Activated CD4-positive, alpha-beta T cell treated with anti-CD3 and anti-CD28 coated beads, Interleukin-2, amount 10 ng/mL, durations not matched to agents 24 days and 14 days (primary cell): ENCODE results near the gene LONP1. TPM values are rescaled to one million over a fixed set of nuclear protein-coding genes. Genes with fewer than 3 reads are reported as not detected.
"Not testable (repeated sequence)": the region's sequence is repeated elsewhere in the genome, so short reads cannot be mapped to it uniquely, and the experiment has no call there.

Experiments used
- DNase-seq: peaks from one replicate; pipeline ENCODE4 v3.0.0; 2022
- H3K27ac Mint-ChIP-seq: one replicate; pipeline ENCODE4 v1.8.0; 2022; ENCODE audit warnings: mild to moderate bottlenecking, mixed read lengths
- H3K27me3 Mint-ChIP-seq: one replicate; pipeline ENCODE4 v1.8.0; 2022; ENCODE audit warnings: mixed read lengths
- H3K36me3 Mint-ChIP-seq: one replicate; pipeline ENCODE4 v1.8.0; 2022; ENCODE audit warnings: low read depth, mild to moderate bottlenecking, mixed read lengths
- H3K4me1 Mint-ChIP-seq: one replicate; pipeline ENCODE4 v1.8.0; 2021; ENCODE audit warnings: mixed read lengths
- H3K4me3 Mint-ChIP-seq: one replicate; pipeline ENCODE4 v1.8.0; 2022; ENCODE audit warnings: mild to moderate bottlenecking, moderate library complexity, mixed read lengths
- H3K9me3 Mint-ChIP-seq: one replicate; pipeline ENCODE4 v1.8.0; 2021; ENCODE audit warnings: mixed read lengths
- intact Hi-C: fragments of 100-400 bp; cut with micrococcal nuclease; formaldehyde crosslinking; loops from one replicate; pipeline ENCODE4 v1.15.1; 2023
- total RNA-seq: library from RNA; stranded (reverse); gene quantifications from 2 replicates; pipeline ENCODE4 v1.2.3, GENCODE V29; 2022

The LONP1 gene
- total RNA-seq, 1 donor from 2014 or later = 240 TPM

DNA sequence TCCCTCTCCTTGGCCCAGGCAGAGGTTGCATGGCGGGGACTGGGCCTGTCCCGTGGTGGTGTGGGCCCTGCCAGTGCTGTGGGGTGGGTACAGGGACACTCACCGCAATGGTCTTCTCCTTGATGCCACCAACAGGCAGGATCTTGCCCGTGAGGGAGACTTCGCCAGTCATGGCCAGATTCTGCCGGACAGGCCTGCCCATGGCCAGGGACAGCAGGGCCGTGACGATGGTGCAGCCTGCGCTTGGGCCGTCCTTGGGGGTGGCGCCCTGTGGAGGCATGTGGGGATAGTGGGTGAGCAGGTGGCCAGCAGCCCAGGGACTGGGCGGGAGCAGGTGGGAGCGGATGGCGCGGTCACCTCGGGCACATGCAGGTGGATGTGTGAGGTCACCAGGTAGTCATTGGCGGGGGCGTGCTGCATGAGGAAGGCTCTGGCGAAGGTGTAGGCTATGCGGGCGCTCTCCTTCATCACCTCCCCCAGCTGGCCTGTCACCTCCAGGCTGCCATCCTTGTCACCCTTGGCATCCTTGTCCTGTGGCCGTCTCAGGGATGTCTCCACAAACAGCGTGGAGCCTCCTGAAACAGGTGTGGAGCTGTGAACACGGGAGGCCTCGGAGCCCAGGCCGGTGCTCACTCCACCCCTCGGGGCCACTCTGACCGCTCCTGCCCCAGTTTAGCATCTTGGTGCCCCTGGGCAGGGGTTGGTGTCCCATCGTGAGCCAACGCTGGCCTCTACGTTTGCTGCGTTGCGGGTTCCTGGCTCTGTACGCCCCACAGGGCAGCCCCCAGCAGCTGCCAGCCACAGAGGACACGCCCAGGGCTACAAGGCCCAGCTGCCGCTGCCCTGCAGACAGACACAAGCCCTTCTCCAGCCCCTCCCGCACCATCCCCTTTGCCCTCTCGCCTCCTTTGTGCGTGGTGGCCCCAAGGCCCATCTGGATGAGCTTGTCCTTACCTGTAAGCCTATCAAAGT, 26.5 kb downstream of the LONP1 start:
- no peak for DNase-seq
- peak overlapping the region; percentile 100 for H3K4me3 Mint-ChIP-seq
- no peaks in the 10 kb centered on the region for H3K9me3 Mint-ChIP-seq
- peaks cover 16% of the 10 kb centered on the region for H3K4me1 Mint-ChIP-seq
- peak overlapping the region; percentile 62 for H3K27ac Mint-ChIP-seq
- intact Hi-C loops = no loop called here
- peaks cover 52% of the 10 kb centered on the region for H3K36me3 Mint-ChIP-seq
- no peaks in the 10 kb centered on the region for H3K27me3 Mint-ChIP-seq

DNA sequence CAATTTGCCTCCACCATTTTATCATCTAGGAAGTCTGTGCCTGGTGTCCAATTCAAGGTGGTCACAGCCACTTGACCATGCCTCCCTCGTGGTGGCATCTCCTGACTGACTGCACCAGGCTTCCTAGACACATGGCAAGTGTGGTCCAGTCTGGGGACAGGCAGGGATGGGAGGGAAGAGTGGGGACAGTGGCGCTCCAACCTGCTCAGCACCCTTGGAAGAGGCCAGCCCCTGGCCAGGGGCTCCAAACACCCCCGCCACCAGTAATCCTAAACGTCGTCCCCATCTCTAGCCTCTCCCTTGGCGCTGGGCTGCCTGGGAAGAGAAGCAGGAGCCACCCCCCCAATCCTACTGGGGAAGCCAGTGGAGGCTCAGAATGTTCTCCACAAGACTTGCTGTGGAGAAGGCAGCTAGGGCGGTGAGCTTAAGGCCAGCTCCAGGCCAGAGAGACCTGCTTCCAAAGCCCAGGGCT, 27.2 kb downstream of the LONP1 start:
- Mint-ChIP-seq H3K4me1 (peaks cover 19% of the 10 kb centered on the region), H3K27ac (peak overlapping the region; percentile 74), H3K36me3 (peaks cover 52% of the 10 kb centered on the region), H3K4me3 (peak overlapping the region; percentile 100), H3K9me3 (no peaks in the 10 kb centered on the region), H3K27me3 (no peaks in the 10 kb centered on the region)
- DNase-seq = no peak
- intact Hi-C loops = no loop called here

DNA sequence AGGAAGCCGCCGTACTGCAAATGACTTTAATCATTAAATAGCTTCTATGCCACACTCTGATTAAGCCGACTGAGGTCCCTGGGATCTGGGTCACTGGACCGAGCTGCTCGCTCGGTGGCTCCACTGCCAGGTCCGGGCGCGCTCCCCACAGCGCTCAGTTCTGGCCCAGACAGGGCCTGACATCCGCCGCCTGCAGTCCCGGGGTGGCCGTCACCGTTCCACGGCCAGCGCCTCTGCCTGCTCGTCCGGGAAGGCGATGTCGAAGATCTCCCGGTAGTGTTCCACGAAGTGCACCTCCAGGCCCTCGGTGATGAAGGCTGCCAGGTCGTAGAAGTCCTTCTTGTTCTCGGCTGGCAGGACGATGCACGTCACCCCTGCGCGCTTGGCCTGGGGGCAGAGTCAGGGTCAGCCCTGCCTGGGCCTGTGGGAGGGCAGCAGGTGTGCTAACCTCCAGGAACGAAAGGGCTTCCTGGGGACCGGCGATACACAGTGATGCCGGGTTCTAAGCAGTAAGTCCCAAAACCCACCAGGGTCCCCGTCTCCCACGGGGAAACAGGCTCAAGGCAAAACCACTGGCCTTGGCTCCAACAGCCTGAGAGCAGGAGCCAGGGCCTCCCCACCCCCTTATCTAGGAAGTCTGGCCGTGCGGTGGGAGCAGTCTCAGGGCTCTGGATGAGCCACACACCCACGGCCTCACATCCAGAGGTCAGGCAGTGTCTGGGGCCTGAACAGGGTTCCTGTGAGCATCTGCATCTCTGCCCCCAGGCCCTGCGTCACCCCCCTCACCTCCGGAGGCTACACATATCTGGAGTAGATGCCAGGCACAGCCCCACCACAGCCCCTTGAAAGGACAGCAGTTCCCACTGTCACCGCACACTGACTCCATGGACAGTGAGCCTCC, 27.9 kb downstream of the LONP1 start:
- Mint-ChIP-seq H3K36me3 (peaks cover 50% of the 10 kb centered on the region), H3K9me3 (no peaks in the 10 kb centered on the region), H3K4me3 (peak overlapping the region; percentile 100), H3K27me3 (no peaks in the 10 kb centered on the region), H3K27ac (peak overlapping the region; percentile 76), H3K4me1 (peaks cover 19% of the 10 kb centered on the region)
- peak; percentile 64 for DNase-seq
- intact Hi-C loops = loop anchor here (2.0 kb wide), 1 partner anchor 99 kb away; the partner anchor contains the start of gene DUS3L

DNA sequence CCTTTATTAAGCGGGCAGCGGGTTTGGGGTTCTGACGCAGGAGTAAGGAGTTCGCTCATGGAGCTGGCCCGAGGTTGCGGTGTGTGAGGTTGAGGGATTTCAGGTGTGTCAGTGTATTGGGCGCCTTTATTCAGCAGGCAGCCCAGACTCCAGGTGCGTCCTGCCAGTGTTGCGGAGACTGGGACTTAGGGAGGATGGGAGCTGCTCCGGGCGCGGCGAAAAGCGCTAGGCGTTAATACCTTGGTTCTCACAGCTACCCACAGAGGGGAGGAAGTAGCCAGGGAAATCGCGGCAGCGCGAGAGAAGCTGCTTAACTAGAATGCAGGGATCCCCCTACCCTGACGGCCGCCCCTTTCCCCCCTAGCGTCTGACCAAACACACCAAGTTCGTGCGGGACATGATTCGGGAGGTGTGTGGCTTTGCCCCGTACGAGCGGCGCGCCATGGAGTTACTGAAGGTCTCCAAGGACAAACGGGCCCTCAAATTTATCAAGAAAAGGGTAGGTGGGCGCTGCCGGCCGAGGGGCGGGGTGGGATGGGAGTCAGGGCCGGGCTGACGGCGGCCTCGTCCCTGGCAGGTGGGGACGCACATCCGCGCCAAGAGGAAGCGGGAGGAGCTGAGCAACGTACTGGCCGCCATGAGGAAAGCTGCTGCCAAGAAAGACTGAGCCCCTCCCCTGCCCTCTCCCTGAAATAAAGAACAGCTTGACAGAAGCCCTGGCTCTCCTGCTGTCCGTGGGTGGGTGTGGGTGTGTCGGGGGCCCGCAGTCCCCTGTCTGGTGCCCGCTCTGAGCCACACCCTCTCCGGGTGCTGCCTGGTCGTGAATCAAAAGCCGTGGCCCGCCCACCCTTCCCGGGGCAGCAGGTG, 28.8 kb downstream of the LONP1 start:
- Mint-ChIP-seq H3K36me3 (peaks cover 44% of the 10 kb centered on the region), H3K4me3 (peak overlapping the region; percentile 100), H3K27ac (peak overlapping the region; percentile 98), H3K27me3 (no peaks in the 10 kb centered on the region), H3K4me1 (peaks cover 23% of the 10 kb centered on the region), H3K9me3 (no peaks in the 10 kb centered on the region)
- peak; percentile 77 for DNase-seq
- intact Hi-C loops = loop anchor here (1.0 to 2.0 kb wide), 4 partner anchors 11 to 213 kb away; partner anchors contain the start of genes CATSPERD, DUS3L, LONP1 and MICOS13

DNA sequence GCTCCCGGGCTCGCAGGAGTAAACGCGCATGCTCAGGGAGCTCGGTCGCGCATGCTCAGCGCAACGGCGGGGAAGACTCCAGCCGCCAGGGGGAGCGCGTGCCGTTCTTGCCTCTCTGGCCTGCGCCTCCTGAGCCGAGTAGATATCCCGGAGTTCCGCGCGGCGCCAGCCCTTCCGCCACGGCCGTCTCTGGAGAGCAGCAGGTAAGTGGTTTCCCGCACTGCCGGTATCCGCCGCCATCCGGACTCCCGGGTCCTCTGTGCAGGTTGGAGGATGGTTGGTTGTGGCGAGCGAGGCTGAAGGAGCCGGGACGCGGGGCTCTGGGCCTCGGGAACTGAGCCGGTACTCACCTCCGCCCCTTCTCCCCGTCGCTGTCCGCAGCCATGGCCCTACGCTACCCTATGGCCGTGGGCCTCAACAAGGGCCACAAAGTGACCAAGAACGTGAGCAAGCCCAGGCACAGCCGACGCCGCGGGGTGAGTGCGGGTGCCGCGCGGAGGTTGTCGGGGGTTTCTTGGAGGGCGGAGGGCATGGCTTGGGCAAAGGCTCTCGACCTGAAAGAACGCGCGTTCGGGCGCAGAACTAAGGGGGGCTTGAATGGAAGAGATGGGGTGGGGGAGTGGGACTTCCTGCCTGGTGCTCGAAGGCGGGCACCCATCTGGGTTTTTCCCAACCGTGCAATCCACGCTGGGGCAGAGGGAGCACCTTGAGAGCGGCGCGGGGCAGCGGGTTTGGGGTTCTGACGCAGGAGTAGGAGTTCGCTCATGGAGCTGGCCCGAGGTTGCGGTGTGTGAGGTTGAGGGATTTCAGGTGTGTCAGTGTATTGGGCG, 29.6 kb downstream of the LONP1 start, which contains the start of gene RPL36:
Gene RPL36, plus strand, starts transcription at position 171 of the 830 bp plus-strand sequence. Its CDS starts 213 bp downstream, at position 384.
- DNase-seq = peak; percentile 100
- peak within 1 kb of the TSS; percentile 100 for H3K4me3 Mint-ChIP-seq
- peaks cover 23% of the 10 kb centered on the region for H3K4me1 Mint-ChIP-seq
- H3K9me3 Mint-ChIP-seq = no peaks in the 10 kb centered on the region
- peaks cover 43% of the 10 kb centered on the region for H3K36me3 Mint-ChIP-seq
- H3K27me3 Mint-ChIP-seq = no peaks in the 10 kb centered on the region
- intact Hi-C loops = loop anchor here (1.0 to 2.0 kb wide), 4 partner anchors 10 to 214 kb away; partner anchors contain the start of genes CATSPERD, DUS3L, LONP1 and MICOS13
- peak within 1 kb of the TSS; percentile 98 for H3K27ac Mint-ChIP-seq

DNA sequence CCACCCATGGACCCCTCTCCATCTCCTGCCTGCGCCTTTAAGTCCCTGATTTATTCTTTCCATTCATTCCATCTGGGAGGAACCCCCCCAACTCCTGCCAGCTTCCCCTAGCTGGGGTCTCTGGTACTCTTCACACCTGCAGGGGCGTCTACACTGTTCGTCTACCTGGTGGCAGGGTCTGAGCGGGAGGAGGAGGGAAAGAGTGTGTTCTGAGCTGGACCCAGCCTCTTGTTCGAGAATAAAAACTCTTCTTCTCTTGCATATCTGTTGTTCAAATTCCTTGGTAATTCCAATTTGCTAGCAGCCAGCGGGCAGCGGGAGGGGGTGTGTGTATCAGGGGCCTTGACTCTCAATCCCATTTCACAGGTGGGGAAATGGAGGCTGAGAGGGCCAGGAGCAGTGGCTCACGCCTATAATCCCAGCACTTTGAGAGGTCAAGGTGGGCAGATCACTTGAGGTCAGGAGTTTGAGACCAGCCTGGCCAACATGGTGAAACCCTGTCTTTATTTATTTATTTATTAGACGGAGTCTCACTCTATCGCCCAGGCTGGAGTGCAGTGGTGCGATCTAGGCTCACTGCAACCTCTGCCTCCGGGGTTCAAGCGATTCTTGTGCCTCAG, 31.6 kb downstream of the LONP1 start:
- intact Hi-C loops = loop anchor here (5.0 to 10.0 kb wide), 2 partner anchors 684 to 964 kb away; partner anchors contain the start of genes ALKBH7 and DPP9
- Mint-ChIP-seq H3K4me3 (peak overlapping the region; percentile 63), H3K27ac (peak overlapping the region; percentile 60)

DNA sequence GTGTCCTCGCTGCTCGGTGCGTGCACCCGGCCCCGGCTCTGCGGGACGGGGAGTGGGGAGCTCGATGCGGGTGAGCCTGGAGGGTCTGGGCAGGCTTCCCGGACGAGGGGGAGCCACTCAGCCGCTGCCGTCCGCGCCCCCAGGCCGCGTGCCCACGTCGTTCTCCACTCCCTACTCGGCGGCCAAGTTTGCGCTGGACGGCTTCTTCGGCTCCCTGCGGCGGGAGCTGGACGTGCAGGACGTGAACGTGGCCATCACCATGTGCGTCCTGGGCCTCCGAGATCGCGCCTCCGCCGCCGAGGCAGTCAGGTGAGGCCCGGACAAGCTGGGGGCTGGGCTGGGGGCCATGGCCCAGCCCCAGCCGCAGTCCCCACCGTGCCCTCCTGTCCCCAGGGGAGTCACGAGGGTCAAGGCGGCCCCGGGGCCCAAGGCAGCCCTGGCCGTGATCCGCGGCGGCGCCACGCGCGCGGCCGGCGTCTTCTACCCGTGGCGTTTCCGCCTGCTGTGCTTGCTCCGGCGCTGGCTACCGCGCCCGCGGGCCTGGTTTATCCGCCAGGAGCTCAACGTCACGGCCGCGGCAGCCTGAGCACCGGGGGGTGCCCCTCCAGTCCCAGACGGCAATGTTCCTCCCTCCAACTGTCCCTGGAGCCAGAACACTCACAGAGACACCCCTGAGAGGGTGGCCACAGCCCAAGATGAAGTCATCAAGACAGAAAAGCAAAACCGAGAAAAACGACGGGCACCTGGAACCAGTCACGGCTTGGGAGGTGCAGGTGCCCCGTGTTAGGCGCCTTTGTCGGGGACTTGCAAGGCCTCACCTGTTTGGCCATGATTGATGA, 32.4 kb downstream of the LONP1 start:
- Mint-ChIP-seq H3K27me3 (no peaks in the 10 kb centered on the region), H3K36me3 (peaks cover 21% of the 10 kb centered on the region), H3K4me3 (peak overlapping the region; percentile 85), H3K27ac (peak overlapping the region; percentile 74), H3K9me3 (no peaks in the 10 kb centered on the region), H3K4me1 (peaks cover 17% of the 10 kb centered on the region)
- intact Hi-C loops = loop anchor here (5.0 to 10.0 kb wide), 2 partner anchors 685 to 963 kb away; partner anchors contain the start of genes ALKBH7 and DPP9
- DNase-seq = no peak

More for the DNA sequence above, 31.6 kb downstream of the LONP1 start:
- DNase-seq = peak; percentile 64
- Mint-ChIP-seq H3K36me3 (peaks cover 29% of the 10 kb centered on the region), H3K4me1 (peaks cover 21% of the 10 kb centered on the region)
- not testable (repeated sequence) for H3K27me3 Mint-ChIP-seq, H3K9me3 Mint-ChIP-seq

DNA sequence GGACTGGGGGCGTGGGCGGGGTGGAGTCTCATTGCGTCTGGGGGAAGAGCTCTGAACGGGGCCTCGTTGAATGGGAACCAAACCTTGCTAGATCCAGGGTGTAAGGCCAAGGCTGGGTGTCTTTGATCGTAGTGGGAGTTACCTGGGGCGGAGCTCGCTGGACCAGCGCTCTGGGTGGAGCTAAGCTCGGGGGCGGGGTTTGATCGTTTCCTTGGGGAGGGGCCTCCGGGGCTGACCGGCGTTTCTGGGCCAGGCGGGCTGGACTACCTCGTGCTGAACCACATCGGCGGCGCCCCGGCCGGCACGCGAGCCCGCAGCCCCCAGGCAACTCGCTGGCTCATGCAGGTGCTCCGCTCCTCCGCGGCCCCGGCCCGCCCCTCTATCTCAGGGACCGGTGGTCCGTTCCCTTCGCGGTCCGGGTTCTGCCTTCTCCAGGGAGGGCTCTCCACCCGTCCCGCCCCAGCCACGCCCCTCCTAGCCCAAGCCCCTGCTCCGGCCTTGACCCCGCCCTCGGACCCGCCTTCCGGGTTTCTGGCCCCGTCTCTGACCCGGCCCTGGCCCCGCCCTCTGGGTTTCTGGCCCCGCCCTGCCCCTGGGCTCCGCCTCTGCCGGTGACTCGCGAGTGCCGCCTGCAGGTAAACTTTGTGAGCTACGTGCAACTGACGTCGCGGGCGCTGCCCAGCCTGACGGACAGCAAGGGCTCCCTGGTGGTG, 33.1 kb downstream of the LONP1 start:
- no peaks in the 10 kb centered on the region for H3K9me3 Mint-ChIP-seq
- peaks cover 14% of the 10 kb centered on the region for H3K36me3 Mint-ChIP-seq
- H3K4me3 Mint-ChIP-seq = peak overlapping the region; percentile 85
- H3K27ac Mint-ChIP-seq = peak overlapping the region; percentile 87
- peaks cover 6% of the 10 kb centered on the region for H3K27me3 Mint-ChIP-seq
- peaks cover 18% of the 10 kb centered on the region for H3K4me1 Mint-ChIP-seq
- intact Hi-C loops = loop anchor here (5.0 to 10.0 kb wide), 2 partner anchors 685 to 962 kb away; partner anchors contain the start of genes ALKBH7 and DPP9
- DNase-seq = peak; percentile 100

DNA sequence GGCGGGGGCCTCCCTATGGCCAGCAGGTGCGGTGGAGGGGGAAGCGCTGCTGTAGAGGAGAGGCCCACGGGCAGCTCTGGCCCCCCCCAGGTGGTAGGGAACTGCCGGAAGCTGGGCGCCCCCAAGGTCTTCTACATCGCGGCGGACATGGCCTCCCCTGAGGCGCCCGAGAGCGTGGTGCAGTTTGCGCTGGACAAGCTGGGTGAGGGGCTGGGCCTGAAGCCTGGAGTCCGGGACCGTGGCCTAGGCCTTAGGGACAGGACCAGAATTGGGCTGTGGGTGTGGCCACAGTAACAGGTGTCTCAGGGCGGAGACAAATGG, 33.7 kb downstream of the LONP1 start:
- peak overlapping the region; percentile 85 for H3K4me3 Mint-ChIP-seq
- H3K4me1 Mint-ChIP-seq = peaks cover 23% of the 10 kb centered on the region
- H3K27ac Mint-ChIP-seq = peak overlapping the region; percentile 87
- intact Hi-C loops = loop anchor here (5.0 to 10.0 kb wide), 2 partner anchors 686 to 961 kb away; partner anchors contain the start of genes ALKBH7 and DPP9
- H3K27me3 Mint-ChIP-seq = peaks cover 7% of the 10 kb centered on the region
- H3K9me3 Mint-ChIP-seq = no peaks in the 10 kb centered on the region
- no peak for DNase-seq
- H3K36me3 Mint-ChIP-seq = peaks cover 12% of the 10 kb centered on the region

DNA sequence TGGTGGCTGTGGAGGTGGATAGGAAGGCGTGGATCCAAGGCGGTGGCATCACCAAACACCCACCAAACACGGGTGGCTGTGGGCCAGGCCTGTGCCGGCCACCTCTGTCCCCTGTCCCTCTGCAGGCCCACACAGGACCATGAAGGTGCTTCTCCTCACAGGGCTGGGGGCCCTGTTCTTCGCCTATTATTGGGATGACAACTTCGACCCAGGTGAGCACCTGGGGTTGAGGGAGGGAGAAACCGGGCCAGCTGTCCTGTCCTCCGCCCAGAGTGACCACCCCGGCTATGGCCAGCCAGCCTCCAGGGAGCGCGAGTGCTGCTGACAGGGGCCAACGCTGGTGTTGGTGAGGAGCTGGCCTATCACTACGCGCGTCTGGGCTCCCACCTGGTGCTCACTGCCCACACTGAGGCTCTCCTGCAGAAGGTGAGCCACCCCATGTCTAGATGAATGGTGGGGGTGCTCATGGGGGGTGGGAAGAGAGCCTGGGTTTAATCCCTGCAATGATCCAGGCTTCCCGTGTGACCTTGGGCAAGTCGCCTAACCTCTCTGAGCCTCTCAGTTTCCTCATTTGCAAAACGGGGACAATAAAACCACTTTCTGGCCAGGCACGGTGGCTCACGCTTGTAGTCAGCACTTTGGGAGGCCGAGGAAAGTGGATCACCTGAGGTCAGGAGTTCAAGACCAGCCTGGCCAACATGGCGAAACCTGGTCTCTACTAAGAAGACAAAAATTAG, 35.1 kb downstream of the LONP1 start:
- H3K4me3 Mint-ChIP-seq = no peak overlapping the region
- H3K27me3 Mint-ChIP-seq = peaks cover 7% of the 10 kb centered on the region
- H3K9me3 Mint-ChIP-seq = no peaks in the 10 kb centered on the region
- no peak overlapping the region for H3K27ac Mint-ChIP-seq
- no peak for DNase-seq
- intact Hi-C loops = loop anchor here (5.0 to 10.0 kb wide), 2 partner anchors 687 to 960 kb away; partner anchors contain the start of genes ALKBH7 and DPP9
- H3K36me3 Mint-ChIP-seq = peaks cover 2% of the 10 kb centered on the region
- H3K4me1 Mint-ChIP-seq = peaks cover 25% of the 10 kb centered on the region
